ENCODE results near the gene KAT6B. TPM values are rescaled to one million over a fixed set of nuclear protein-coding genes. Genes with fewer than 3 reads are reported as not detected.
A peak's percentile ranks its signal among the peaks of the same experiment; 100 is the strongest.

The KAT6B gene
- total RNA-seq, 1 donor from 2014 or later: 189 TPM

DNA sequence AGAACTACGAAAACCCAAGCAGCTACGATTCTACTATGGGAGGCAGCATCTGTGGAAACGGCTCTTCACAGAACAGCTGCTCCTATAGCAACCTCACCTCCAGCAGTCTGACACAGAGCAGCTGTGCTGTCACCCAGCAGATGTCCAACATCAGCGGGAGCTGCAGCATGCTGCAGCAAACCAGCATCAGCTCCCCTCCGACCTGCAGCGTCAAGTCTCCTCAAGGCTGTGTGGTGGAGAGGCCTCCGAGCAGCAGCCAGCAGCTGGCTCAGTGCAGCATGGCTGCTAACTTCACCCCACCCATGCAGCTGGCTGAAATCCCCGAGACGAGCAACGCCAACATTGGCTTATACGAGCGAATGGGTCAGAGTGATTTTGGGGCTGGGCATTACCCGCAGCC lies 203.5 kb downstream of the KAT6B start:
- FAIRE-seq (no peak), DNase-seq (ENCODE audit: low spot score in 2 of 2) (no peak)

DNA sequence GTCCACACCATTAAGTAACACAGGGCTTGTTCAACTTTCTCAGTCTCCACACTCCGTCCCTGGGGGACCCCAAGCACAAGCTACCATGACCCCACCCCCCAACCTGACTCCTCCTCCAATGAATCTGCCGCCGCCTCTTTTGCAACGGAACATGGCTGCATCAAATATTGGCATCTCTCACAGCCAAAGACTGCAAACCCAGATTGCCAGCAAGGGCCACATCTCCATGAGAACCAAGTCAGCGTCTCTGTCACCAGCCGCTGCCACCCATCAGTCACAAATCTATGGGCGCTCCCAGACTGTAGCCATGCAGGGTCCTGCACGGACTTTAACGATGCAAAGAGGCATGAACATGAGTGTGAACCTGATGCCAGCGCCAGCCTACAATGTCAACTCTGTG lies 204.0 kb downstream of the KAT6B start:
- FAIRE-seq: no peak
- no peak for DNase-seq (ENCODE audit: low spot score in 2 of 2)

DNA sequence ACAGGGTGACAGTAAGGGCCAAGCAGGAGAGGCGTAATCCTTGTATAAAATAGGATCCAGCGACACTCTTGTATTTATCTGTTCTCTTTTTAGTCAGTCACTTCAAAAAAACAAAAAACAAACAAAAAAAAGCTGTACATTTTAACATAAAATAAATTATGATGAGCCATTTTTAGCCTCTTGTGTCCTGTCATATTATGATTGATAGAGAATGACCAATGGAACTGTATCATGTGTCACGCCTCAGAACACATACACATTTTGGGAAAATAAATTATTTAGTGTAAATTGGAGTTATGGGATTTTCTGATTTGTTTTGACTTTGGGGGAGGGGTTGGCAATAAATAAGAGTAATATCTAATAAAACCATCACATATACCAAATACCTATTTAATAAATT lies 205.7 kb downstream of the KAT6B start:
- DNase-seq (ENCODE audit: low spot score in 2 of 2) (no peak), FAIRE-seq (no peak)

GRCh38 chr10:75032813-75033212 lies 206.4 kb downstream of the KAT6B start:
- FAIRE-seq (no peak), DNase-seq (ENCODE audit: low spot score in 2 of 2) (no peak)

DNA sequence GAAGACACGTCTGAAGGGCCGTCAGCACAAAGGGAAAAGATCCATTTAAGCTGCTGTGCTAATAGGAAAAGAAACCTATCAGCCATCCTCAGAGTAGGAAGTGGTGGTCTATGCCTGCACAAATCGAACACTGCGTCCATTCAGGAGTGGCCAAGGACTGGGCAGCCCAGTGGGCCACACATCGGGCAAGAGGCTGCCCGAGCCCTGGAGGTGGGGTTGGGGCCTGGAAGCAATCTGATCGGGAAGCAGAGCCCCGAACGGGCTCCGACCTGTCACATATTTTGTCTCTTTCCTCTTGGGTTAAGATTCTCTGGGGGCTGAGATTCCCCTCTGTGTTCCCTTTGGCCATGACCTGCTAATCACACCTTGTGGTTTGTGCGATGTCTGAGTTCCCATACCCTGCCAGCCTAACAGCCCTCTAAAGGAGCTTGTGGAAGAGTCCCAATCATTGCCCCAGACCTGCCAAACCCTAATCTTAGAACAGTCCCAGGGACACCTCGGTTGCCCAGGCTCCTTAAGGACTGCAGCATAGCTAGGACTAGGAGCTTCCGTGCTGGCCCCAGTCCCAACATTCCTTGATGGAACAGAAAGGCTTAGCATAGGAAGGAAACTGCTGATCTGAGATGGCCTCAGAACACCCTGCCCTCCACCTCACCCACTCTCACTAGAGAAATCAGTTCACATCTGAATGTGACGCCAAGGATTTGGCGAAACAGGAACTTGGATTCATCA lies 207.2 kb downstream of the KAT6B start:
- DNase-seq (ENCODE audit: low spot score in 2 of 2) (no peak), FAIRE-seq (no peak)

DNA sequence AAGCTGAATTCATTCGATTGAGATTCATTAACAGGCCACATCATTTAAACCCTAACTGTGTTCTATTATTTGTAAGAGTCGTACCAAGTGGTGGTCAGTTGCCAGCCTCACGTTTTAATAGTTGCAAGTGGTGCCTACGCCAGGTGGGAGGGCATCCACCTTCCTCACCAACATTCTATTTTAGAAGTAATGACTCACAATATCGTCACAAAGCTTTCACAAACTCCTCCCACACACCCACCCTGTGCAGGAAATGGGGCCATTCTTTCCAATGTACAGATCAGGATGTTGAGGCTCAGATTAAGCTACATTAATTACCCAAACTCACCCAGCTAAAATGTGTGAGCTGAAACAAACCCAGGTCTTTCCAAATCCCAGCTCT lies 207.7 kb downstream of the KAT6B start:
- no peak for FAIRE-seq
- DNase-seq (ENCODE audit: low spot score in 2 of 2): no peak

DNA sequence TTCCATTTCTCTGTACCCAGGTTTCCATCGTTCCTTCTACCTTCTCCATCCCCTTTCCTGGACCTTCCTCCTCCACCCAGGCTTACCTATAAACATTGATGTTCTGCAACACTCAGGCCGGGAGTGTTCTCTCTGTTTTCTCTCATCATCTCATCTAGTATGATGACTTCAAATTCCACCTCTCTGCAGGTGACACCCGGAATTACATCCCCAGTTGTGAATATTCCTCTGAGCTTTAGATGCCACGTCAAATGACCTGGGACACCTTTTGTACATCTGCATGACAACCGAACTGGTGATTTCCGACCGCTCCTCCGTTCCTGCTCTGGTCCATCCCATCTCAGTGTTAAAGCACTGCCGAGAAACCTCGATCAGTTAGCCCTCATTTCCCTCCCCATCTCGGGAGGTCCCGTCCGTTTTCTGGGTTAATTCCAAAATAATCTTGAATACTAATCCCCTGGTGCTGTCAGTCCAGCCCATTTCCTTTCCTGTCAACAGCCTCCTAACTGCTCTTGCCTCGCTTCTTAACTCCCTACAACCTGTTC lies 208.4 kb downstream of the KAT6B start:
- DNase-seq (ENCODE audit: low spot score in 2 of 2) (no peak), FAIRE-seq (no peak)

- FAIRE-seq: no peak
- no peak for DNase-seq (ENCODE audit: low spot score in 2 of 2)
These were observed 209.7 kb downstream of the KAT6B start for GRCh38 chr10:75035975-75036708.

DNA sequence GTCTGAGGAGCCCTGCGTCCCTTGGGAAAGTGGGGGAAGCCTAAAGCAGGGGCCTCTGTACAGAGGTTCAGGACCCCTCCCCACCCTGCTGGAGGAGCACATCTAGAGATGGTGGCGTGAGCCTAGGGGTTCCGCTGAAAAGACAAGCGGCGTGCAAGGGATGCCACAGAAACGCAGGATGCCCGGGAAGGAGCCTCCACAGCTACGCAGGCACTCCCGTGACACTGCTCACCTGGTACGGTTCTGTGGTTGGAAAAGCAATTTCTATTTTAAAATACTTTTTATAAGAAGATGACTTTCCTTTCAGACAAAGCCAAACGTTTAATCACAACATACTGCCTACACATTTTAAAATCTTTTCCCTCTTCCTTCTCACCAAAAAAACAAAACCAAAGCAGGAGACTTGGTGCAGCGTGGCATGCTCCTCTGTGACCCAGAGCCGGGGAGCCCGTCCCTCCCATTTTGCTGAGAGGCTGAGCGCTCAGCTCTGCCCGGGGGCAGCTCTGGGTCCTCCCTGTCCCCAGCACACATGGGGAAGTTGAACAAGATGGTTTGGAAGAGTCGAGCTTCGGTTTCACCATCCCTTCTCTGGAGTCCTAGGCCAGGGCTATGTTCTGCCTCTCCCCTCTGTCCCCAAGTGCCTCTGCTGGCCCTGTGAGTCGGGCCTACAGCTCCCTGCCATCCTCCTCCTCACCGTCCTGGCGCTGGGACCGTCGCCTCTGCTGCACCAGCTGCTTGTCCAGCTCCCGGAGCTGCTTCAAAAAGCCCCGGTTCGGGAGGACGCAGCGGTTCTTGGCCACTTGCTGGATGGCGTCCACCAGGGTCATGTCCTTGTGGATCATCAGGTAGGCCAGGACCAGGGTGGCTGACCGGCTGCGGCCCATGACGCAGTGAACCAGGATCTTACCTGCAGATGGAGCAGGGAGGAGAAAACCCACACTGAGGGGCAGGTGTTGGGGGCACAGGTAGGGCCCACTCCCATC lies 211.1 kb downstream of the KAT6B start:
- DNase-seq (ENCODE audit: low spot score in 2 of 2): no peak
- FAIRE-seq: no peak

GRCh38 chr10:75038335-75038734 lies 211.9 kb downstream of the KAT6B start:
- DNase-seq (ENCODE audit: low spot score in 2 of 2) (no peak), FAIRE-seq (no peak)

DNA sequence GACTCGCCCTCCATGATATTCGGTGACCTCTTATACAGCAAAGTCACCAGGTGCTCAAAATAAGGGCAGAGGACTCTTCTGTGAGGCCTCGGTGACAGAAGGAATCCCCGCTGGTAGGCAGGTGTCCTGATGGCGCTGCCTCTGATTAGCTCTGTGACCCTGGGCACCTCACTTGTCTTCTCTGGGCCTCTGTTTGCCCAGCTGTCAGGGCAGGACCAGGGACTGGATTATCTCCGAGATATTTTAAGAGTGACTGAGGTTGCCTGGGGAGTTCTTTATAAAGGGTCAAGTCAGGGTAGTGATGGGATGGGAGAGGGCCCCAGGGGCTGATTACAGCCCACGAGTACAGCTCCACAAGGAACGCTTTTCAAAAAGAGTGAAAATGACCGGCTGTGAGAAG lies 214.2 kb downstream of the KAT6B start:
- DNase-seq (ENCODE audit: low spot score in 2 of 2): no peak
- FAIRE-seq: no peak

- FAIRE-seq: no peak
- DNase-seq (ENCODE audit: low spot score in 2 of 2): no peak
These were observed 216.0 kb downstream of the KAT6B start for GRCh38 chr10:75042292-75042974.

- FAIRE-seq (no peak), DNase-seq (ENCODE audit: low spot score in 2 of 2) (peak in 1 of 2 donors; percentile 39)
These were observed 217.1 kb downstream of the KAT6B start for GRCh38 chr10:75043256-75044131.

DNA sequence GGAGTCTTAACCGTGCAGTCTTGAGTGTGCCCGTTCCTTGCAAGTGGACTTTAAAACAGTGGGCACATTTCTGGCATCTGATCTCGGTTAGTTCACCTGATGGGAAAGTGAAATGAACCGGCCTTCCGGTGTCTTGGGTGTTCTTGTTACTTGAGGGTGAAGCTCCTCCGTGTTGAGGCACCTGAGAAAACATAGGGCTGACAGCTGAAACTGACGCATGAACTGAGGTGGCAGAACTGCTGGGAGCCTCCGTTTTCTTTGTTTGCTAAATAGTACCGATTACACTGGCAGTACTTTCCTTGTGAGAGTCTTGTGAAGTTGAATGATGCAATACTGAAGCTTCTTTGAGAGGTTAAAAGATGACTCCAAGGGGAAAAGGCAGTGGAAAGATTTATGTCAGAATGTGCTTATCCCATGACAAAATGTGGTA lies 222.3 kb downstream of the KAT6B start:
- FAIRE-seq (no peak), DNase-seq (ENCODE audit: low spot score in 2 of 2) (no peak)

- DNase-seq (ENCODE audit: low spot score in 2 of 2) (no peak), FAIRE-seq (no peak)
These were observed 223.1 kb downstream of the KAT6B start for GRCh38 chr10:75049316-75050148.

DNA sequence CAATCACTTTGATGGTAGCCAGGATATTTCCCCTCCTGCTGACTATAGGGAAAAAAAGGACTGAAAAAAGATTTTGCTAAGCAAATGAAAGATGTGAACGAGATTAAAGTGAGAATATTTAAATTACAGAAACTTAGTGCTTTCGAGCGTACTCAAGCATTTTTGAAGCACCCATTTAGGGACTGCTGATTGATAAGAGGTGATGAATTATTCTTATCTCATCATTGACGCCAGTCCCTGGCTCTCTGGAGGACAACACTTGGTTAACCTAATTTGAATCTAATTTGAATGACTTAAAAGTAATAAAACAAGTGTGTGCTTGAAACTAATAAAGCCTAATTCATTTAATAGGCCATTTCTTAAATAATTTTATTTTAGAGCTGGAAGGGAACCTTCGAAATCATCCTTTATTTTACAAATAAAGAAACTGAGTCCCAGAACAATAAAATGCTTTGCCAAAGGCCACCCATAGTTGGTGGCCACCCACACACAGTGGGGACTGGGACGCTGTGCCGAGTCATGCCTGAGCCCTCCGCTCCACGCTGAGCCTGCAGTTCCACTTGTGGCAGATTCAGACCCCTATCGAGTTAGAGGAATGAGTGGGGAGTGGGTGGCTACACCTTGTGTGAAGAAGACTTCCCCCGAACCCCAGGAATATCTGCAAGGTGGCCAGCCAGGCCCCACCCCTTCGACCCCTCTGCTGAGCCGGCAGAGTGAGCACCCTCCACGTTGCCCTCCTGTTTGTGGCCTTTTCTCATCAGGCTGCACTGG lies 223.9 kb downstream of the KAT6B start:
- no peak for FAIRE-seq
- no peak for DNase-seq (ENCODE audit: low spot score in 2 of 2)

DNA sequence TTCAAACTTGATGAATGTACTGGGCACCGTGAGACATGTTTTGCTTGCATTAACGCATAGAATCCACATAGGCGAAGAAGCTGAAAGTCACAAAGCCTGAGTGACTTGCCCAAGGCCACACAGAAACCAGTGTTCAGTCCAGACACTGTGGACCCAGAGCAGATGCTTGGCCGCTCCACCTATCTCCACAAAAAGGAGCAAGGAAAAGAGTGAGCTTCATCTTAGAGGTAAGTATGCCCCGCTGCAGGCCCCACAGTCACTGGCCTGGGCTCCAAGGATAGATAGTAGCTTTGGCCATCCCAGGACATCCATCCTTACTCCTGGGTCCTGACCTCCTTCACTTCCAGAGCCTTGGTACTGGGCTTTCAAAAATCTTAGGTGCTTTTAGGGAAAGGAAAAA lies 224.9 kb downstream of the KAT6B start:
- DNase-seq (ENCODE audit: low spot score in 2 of 2) (no peak), FAIRE-seq (no peak)

Measured in frontal cortex (tissue), 4 donors.